GM12873 (cell line): ENCODE results near the gene PIEZO1.
A peak's percentile ranks its signal among the peaks of the same experiment; 100 is the strongest.

ENCODE experiments used
- TF ChIP-seq, protein P1 (sequence below): IDR thresholded peaks from 2 replicates; pipeline ENCODE4 v1.5.1; 2012; ENCODE audit warnings: low read depth, mild to moderate bottlenecking, moderate library complexity, low read length, control low read depth; ENCODE audit not compliant: insufficient read depth; ENCODE audit errors: missing control alignments

Gene PIEZO1

GRCh38 chr16:88815901-88816589, 31.0 kb upstream of the PIEZO1 start:
- TF ChIP-seq, protein P1, sequence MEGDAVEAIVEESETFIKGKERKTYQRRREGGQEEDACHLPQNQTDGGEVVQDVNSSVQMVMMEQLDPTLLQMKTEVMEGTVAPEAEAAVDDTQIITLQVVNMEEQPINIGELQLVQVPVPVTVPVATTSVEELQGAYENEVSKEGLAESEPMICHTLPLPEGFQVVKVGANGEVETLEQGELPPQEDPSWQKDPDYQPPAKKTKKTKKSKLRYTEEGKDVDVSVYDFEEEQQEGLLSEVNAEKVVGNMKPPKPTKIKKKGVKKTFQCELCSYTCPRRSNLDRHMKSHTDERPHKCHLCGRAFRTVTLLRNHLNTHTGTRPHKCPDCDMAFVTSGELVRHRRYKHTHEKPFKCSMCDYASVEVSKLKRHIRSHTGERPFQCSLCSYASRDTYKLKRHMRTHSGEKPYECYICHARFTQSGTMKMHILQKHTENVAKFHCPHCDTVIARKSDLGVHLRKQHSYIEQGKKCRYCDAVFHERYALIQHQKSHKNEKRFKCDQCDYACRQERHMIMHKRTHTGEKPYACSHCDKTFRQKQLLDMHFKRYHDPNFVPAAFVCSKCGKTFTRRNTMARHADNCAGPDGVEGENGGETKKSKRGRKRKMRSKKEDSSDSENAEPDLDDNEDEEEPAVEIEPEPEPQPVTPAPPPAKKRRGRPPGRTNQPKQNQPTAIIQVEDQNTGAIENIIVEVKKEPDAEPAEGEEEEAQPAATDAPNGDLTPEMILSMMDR, result peak; percentile 93

DNA sequence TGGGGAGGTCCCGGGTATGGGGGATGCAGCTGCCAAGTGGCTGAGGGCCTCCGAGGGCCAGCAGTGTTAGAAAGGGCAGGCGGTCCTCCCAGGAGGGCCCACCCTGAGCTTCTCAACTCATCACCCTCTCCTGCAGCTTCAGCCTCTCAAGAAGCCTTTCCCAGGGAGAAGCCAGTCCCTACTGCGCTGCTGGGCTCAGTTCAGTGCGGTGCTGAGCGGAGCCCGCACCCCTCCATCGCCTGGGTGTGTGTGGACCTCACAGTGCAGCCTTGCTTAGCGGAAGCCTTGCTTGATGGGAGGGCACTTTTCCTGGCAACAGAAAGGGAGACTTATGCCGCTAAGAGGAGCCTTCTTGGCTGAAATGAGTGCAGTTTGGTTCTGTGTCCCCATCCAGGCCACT, 30.2 kb upstream of the PIEZO1 start:
- TF ChIP-seq, protein P1, result no peak

DNA sequence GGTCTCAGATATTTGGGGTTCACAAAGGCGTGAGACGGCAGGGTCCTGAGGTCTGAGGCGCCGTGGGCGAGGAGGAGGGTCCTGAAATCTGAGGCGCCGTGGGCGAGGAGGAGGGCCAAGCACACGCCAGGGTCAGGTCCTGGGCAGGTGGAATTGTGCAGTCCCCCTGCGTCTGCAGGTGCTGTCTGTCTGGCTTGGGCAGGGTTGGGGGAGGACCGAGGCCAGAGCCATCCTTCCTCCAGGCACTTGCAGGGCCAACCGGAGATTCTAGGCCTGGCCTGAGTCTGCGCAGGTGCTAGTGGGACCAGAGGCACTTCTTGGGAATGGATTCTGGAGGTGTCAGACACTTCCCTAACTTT, 29.1 kb upstream of the PIEZO1 start:
- TF ChIP-seq, protein P1, result no peak

- TF ChIP-seq, protein P1, result no peak
These were observed 28.5 kb upstream of the PIEZO1 start for GRCh38 chr16:88813269-88814143.

- TF ChIP-seq, protein P1, result no peak
These were observed 27.7 kb upstream of the PIEZO1 start for GRCh38 chr16:88812513-88813268.

DNA sequence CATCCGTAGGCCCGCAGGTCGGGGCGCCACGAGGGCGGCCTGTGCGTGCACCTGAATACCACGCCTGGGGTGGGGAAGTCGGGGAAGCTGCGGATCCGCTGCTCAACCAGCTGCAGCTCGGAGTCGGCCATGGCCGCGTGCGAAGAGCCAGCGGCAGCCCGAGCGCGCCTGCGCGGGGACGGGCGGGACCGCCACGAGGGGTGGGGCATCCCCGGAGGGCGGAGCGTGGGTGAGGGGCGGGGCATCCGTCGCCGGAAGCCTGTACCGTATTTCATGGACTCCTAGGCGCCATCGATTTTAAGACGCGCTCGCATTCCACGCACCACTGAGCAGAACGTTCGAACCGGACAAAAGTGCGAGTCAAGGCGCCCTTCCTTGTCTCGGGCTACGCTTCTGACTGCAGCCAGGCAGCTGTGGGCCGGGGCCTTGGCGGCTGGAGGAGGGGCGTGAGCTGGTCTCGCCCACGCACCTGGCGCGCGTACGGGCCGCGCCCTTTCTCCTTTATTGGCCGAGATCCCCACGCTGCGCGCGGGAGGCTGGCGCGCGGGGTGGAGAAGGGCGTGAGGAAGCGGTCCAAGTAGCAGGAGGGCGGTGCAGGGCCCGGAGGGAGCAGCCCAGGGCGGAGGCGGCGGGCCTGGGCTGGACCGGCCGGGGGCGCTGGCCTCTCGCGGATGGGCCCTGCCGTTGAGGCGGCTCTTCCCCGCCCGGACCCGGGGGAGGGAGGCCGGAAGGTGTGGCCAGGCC, 26.9 kb upstream of the PIEZO1 start, which contains the start of gene APRT:
Gene APRT (minus strand): TSS at position 160 of the 744 bp plus-strand sequence. CDS start 29 bp downstream, at position 131.
- TF ChIP-seq, protein P1, result no peak
